Mucosa of stomach (tissue), 1 donor: ENCODE measurements around the gene KCNK10.

Source experiments
- H3K27me3 ChIP-seq: one replicate; pipeline ENCODE4 v1.7.0; 2013; ENCODE audit warnings: mild to moderate bottlenecking, low read length; ENCODE audit not compliant: control insufficient read depth, insufficient read depth
- H3K36me3 ChIP-seq: one replicate; pipeline ENCODE4 v1.7.0; 2013; ENCODE audit warnings: low read length; ENCODE audit not compliant: control insufficient read depth, insufficient read depth
- H3K4me1 ChIP-seq: one replicate; pipeline ENCODE4 v1.7.0; 2013; ENCODE audit warnings: mild to moderate bottlenecking, low read length; ENCODE audit not compliant: control insufficient read depth, insufficient read depth
- H3K4me3 ChIP-seq: one replicate; pipeline ENCODE4 v1.7.0; 2013; ENCODE audit warnings: low read length
- H3K9ac ChIP-seq: one replicate; pipeline ENCODE4 v1.7.0; 2013; ENCODE audit warnings: mild to moderate bottlenecking, low read length, moderate library complexity
- H3K9me3 ChIP-seq: one replicate; pipeline ENCODE4 v1.7.0; 2013; ENCODE audit warnings: mild to moderate bottlenecking, low read length, moderate library complexity; ENCODE audit not compliant: control insufficient read depth
- donor health status: Pancreatic carcinoma.

KCNK10 gene

DNA sequence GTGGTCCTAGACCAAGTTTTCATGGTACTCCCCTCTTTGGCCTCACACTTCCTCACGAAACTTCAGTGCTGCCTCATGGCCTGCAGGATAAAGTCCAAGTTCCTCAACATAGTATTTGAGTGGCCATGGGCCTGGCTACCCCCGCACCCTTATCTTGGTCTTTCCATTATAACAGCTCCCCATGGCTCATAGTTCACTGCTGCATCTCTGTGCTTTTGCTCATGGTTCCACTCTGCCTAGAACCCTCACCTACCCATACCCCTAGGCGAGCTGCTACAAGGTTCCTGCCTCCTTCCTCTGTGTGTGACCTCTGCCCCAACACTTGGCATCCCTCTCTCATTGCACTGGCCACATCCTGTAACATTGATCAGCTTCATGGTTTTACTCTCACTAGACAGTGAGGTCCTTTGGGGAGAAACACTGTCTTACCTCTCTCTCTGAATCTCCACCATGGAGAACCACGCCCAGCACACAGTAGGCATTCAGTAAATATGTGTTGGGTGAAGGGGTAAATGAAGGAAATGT is 159.3 kb downstream of the KCNK10 start:
- Histone ChIP-seq H3K9ac (no peak overlapping the region), H3K4me1 (peaks cover 8% of the 10 kb centered on the region), H3K27me3 (no peaks in the 10 kb centered on the region), H3K4me3 (no peak overlapping the region), H3K36me3 (no peaks in the 10 kb centered on the region), H3K9me3 (no peaks in the 10 kb centered on the region)

DNA sequence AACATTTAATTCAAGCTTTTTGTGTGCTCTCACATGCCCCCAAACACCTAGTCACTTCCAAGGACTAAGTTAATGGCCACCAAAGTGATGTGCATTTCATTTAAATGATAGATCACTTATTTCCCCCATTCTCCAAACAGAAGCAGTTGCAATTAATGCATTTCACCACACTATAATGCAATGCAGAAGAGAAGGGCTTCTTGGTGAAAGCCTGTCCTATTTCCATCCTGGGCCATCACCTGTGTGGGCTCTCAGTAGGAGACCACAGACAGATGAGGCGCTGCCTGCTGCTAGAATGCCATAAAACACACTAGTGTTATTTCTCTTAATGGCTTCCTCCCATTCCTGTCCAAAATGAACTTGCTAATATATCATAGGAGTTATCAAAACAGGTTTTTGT is 166.9 kb downstream of the KCNK10 start:
- no peaks in the 10 kb centered on the region for H3K36me3 ChIP-seq
- no peaks in the 10 kb centered on the region for H3K27me3 ChIP-seq
- H3K4me1 ChIP-seq, result no peaks in the 10 kb centered on the region

DNA sequence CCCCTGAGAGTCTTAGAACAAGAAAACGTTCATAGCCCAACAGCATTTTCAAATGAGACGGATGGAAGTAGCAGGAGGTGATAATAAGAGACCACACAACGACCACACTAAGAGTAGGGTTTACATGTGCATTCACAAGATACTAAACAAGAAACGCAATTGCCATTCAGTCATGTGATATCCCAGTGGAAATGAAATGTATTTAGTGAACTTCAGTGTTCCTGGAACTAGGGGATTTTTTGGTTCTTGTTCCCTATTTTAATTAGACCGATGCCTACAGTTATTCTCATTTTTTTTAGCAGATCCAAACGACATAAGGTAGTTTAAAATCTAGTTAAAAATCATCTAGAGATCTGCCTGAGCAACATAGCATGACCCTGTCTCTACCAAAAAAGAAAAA is 168.1 kb downstream of the KCNK10 start:
- H3K36me3 ChIP-seq, result no peaks in the 10 kb centered on the region
- H3K4me3 ChIP-seq, result no peak overlapping the region
- no peaks in the 10 kb centered on the region for H3K4me1 ChIP-seq
- H3K9ac ChIP-seq, result no peak overlapping the region
- no peaks in the 10 kb centered on the region for H3K27me3 ChIP-seq
- H3K9me3 ChIP-seq, result no peaks in the 10 kb centered on the region

More for the DNA sequence above, 166.9 kb downstream of the KCNK10 start:
- no peak overlapping the region for H3K9ac ChIP-seq
- H3K4me3 ChIP-seq, result no peak overlapping the region
- no peaks in the 10 kb centered on the region for H3K9me3 ChIP-seq

DNA sequence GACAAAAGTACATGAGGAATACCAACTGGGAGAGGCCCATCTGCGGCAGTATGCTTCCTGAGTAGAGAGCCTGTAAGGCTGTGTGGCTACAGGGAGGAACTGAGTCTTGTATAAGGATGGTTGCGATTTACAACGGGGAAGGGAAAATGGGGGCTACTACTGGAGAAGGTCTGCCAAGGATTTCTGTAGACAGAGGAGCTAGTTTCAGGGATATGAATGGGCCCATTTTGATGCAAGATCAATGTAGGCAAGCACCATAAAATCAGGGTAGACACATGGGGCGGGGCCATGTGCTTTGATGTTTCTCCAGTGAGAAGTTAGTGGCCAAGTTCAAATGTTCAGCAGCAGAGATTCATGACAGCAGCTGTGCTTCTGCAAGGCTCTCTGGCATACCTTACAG is 168.7 kb downstream of the KCNK10 start:
- no peaks in the 10 kb centered on the region for H3K4me1 ChIP-seq
- H3K9ac ChIP-seq, result no peak overlapping the region
- no peak overlapping the region for H3K4me3 ChIP-seq
- no peaks in the 10 kb centered on the region for H3K27me3 ChIP-seq
- H3K9me3 ChIP-seq, result no peaks in the 10 kb centered on the region
- H3K36me3 ChIP-seq, result no peaks in the 10 kb centered on the region

GRCh38 chr14:88146881-88147649 is 176.0 kb downstream of the KCNK10 start:
- Histone ChIP-seq H3K4me1 (no peaks in the 10 kb centered on the region), H3K36me3 (no peaks in the 10 kb centered on the region), H3K4me3 (no peak overlapping the region), H3K9ac (no peak overlapping the region), H3K27me3 (no peaks in the 10 kb centered on the region), H3K9me3 (no peaks in the 10 kb centered on the region)

- H3K36me3 ChIP-seq, result no peaks in the 10 kb centered on the region
- H3K4me1 ChIP-seq, result no peaks in the 10 kb centered on the region
- H3K9ac ChIP-seq, result no peak overlapping the region
- H3K4me3 ChIP-seq, result no peak overlapping the region
- H3K9me3 ChIP-seq, result no peaks in the 10 kb centered on the region
- H3K27me3 ChIP-seq, result no peaks in the 10 kb centered on the region
These were observed 179.3 kb downstream of the KCNK10 start for GRCh38 chr14:88143810-88144209.

GRCh38 chr14:88142997-88143396 is 180.1 kb downstream of the KCNK10 start:
- Histone ChIP-seq H3K36me3 (no peaks in the 10 kb centered on the region), H3K9ac (no peak overlapping the region)

DNA sequence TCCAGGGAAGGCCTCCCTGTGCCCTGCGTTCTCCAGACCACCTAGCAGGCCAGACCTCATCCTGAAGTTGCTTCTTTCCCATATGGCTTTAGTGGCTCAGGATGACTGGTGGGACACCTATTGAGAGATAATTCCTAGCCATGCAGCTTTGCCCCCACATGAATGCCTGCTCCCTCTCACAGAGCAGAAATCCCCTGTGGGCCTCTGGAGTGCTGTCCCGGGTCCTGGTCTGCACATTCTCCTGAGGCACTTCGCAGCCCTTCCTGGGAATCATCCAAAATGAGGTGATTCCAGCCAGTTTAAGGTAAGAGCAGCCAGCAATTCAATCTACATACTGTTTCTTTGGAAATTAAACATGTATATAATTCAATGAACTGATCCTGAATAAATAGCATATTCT is 182.2 kb downstream of the KCNK10 start:
- Histone ChIP-seq H3K9ac (no peak overlapping the region), H3K36me3 (no peaks in the 10 kb centered on the region), H3K4me3 (no peak overlapping the region), H3K9me3 (no peaks in the 10 kb centered on the region), H3K27me3 (no peaks in the 10 kb centered on the region), H3K4me1 (no peaks in the 10 kb centered on the region)

More at GRCh38 chr14:88142997-88143396, 180.1 kb downstream of the KCNK10 start:
- no peak overlapping the region for H3K4me3 ChIP-seq
- no peaks in the 10 kb centered on the region for H3K9me3 ChIP-seq
- H3K4me1 ChIP-seq, result no peaks in the 10 kb centered on the region
- no peaks in the 10 kb centered on the region for H3K27me3 ChIP-seq

- Histone ChIP-seq H3K36me3 (no peaks in the 10 kb centered on the region), H3K9ac (no peak overlapping the region), H3K4me1 (no peaks in the 10 kb centered on the region), H3K9me3 (no peaks in the 10 kb centered on the region), H3K27me3 (no peaks in the 10 kb centered on the region), H3K4me3 (no peak overlapping the region)
These were observed 185.7 kb downstream of the KCNK10 start for GRCh38 chr14:88137327-88137726.
